ENCODE measurements around the gene SPANXN5. TPM values are rescaled to one million over a fixed set of nuclear protein-coding genes. Genes with fewer than 3 reads are reported as not detected.
"Not testable (repeated sequence)": the region's sequence is repeated elsewhere in the genome, so short reads cannot be mapped to it uniquely, and the experiment has no call there.

SPANXN5 gene
- total RNA-seq, 6 experiments from 2014 or later, result not detected

GRCh38 chrX:52819788-52820187 is 22.6 kb upstream of the SPANXN5 start:
- H3K27me3 Mint-ChIP-seq (ENCODE audit: insufficient read depth), result peaks cover 5% of the 10 kb centered on the region; the same call in 1 of the 2 replicates
- H3K36me3 Mint-ChIP-seq (ENCODE audit: low read depth), result no peaks in the 10 kb centered on the region
- TF ChIP-seq CTCF (IDR thresholded peaks at IDR 0.05), result no peak
- H3K9me3 Mint-ChIP-seq, result no peaks in the 10 kb centered on the region
- H3K4me1 Mint-ChIP-seq (ENCODE audit: low read depth), result no peaks in the 10 kb centered on the region
- H3K4me3 Mint-ChIP-seq, result no peak overlapping the region
- no peak overlapping the region for H3K27ac Mint-ChIP-seq
- no peak for DNase-seq

- Mint-ChIP-seq H3K36me3 (ENCODE audit: low read depth) (no peaks in the 10 kb centered on the region), H3K4me1 (ENCODE audit: low read depth) (no peaks in the 10 kb centered on the region), H3K27ac (no peak within 1 kb of the TSS), H3K27me3 (ENCODE audit: insufficient read depth) (peaks cover 5% of the 10 kb centered on the region; the same call in 1 of the 2 replicates), H3K9me3 (no peaks in the 10 kb centered on the region), H3K4me3 (no peak within 1 kb of the TSS)
- TF ChIP-seq CTCF (IDR thresholded peaks at IDR 0.05), result no peak
- no peak for DNase-seq
Observed at GRCh38 chrX:52811065-52811625, 13.9 kb upstream of the SPANXN5 start, which contains the start of gene XAGE5. Gene XAGE5, plus strand, starts transcription at chrX:52811287. Its CDS starts 1,280 bp downstream, at chrX:52812567.

GRCh38 chrX:52804876-52805275 is 7.6 kb upstream of the SPANXN5 start:
- H3K9me3 Mint-ChIP-seq; H3K4me3 Mint-ChIP-seq; H3K27me3 Mint-ChIP-seq (ENCODE audit: insufficient read depth); DNase-seq; H3K27ac Mint-ChIP-seq; H3K4me1 Mint-ChIP-seq (ENCODE audit: low read depth); H3K36me3 Mint-ChIP-seq (ENCODE audit: low read depth): not testable (repeated sequence)

- DNase-seq; H3K4me1 Mint-ChIP-seq (ENCODE audit: low read depth); H3K36me3 Mint-ChIP-seq (ENCODE audit: low read depth); H3K27ac Mint-ChIP-seq; H3K9me3 Mint-ChIP-seq; H3K27me3 Mint-ChIP-seq (ENCODE audit: insufficient read depth); H3K4me3 Mint-ChIP-seq: not testable (repeated sequence)
Observed at GRCh38 chrX:52773504-52773903, 23.7 kb downstream of the SPANXN5 start.

- H3K27ac Mint-ChIP-seq; H3K27me3 Mint-ChIP-seq (ENCODE audit: insufficient read depth); H3K4me3 Mint-ChIP-seq; DNase-seq; H3K4me1 Mint-ChIP-seq (ENCODE audit: low read depth); H3K9me3 Mint-ChIP-seq; H3K36me3 Mint-ChIP-seq (ENCODE audit: low read depth): not testable (repeated sequence)
Observed at GRCh38 chrX:52765983-52766382, 31.2 kb downstream of the SPANXN5 start.

- not testable (repeated sequence) for H3K9me3 Mint-ChIP-seq; H3K27me3 Mint-ChIP-seq (ENCODE audit: insufficient read depth); H3K27ac Mint-ChIP-seq; H3K4me3 Mint-ChIP-seq; DNase-seq; H3K36me3 Mint-ChIP-seq (ENCODE audit: low read depth); H3K4me1 Mint-ChIP-seq (ENCODE audit: low read depth)
Observed at GRCh38 chrX:52750952-52751351, 46.3 kb downstream of the SPANXN5 start, which contains the start of gene SSX2B. Gene SSX2B, plus strand, starts transcription at chrX:52751252. Its CDS starts 1,429 bp downstream, at chrX:52752681.

Other genes starting within 250 kb of the SPANXN5 start
- gene SSX7, start 142.5 kb downstream of the SPANXN5 start, total RNA-seq (2021; fragmentation: NEBNext Ultra II Directional; extraction: Animal tissue kit (Norgen Biotek cat#: 25700)), result not detected
- not detected for gene SSX2, start 90.2 kb downstream of the SPANXN5 start, total RNA-seq (2021; fragmentation: NEBNext Ultra II Directional; extraction: Animal tissue kit (Norgen Biotek cat#: 25700))
- not detected for gene SSX2B, start 46.2 kb downstream of the SPANXN5 start, total RNA-seq (2021; fragmentation: NEBNext Ultra II Directional; extraction: Animal tissue kit (Norgen Biotek cat#: 25700))
- gene XAGE5, start 13.9 kb upstream of the SPANXN5 start, total RNA-seq (2021; fragmentation: NEBNext Ultra II Directional; extraction: Animal tissue kit (Norgen Biotek cat#: 25700)), result not detected
- gene XAGE3, start 70.7 kb upstream of the SPANXN5 start, total RNA-seq (2021; fragmentation: NEBNext Ultra II Directional; extraction: Animal tissue kit (Norgen Biotek cat#: 25700)), result not detected
- gene FAM156B, start 99.9 kb upstream of the SPANXN5 start, total RNA-seq (2021; fragmentation: NEBNext Ultra II Directional; extraction: Animal tissue kit (Norgen Biotek cat#: 25700)), result 10 to 100 TPM in 5 of 6 experiments, 1 to 10 TPM in 1; 9.7 to 15.4 (median 14.1) TPM
- gene FAM156A, start 161.1 kb upstream of the SPANXN5 start, total RNA-seq (2021; fragmentation: NEBNext Ultra II Directional; extraction: Animal tissue kit (Norgen Biotek cat#: 25700)), result 10 to 100 TPM; 13.0 to 19.1 (median 16.6) TPM